ENCODE measurements around the gene ZNF579. TPM values are rescaled to one million over a fixed set of nuclear protein-coding genes. Genes with fewer than 3 reads are reported as not detected.
A peak's percentile ranks its signal among the peaks of the same experiment; 100 is the strongest.
"Not testable (repeated sequence)": the region's sequence is repeated elsewhere in the genome, so short reads cannot be mapped to it uniquely, and the experiment has no call there.

ZNF579 gene
- total RNA-seq, 1 experiment from 2014 or later: 19.9 TPM

GRCh38 chr19:55576746-55577145 is 3.9 kb downstream of the ZNF579 start:
- no peak overlapping the region for H3K56ac ChIP-seq (ENCODE audit: insufficient read length, low read depth, low read length)
- H3K4ac ChIP-seq (ENCODE audit: low read depth, low read length): no peak overlapping the region
- H3K79me2 ChIP-seq (ENCODE audit: insufficient read depth, low read length): peaks cover 1% of the 10 kb centered on the region; the same call in 1 of the 2 replicates
- DNase-seq: no peak
- Mint-ChIP-seq H3K4me3 (peak overlapping the region; percentile 4 to 55; a peak in 3 of 5 replicates), H3K36me3 (ENCODE audit: insufficient read depth in 1 of 3, low read depth in 3 of 3) (peaks cover 9 to 25% (median 19%) of the 10 kb centered on the region in 3 experiments), H3K27ac (no peak overlapping the region), H3K9me3 (no peaks in the 10 kb centered on the region), H3K4me1 (peaks cover 9 to 11% of the 10 kb centered on the region in 2 experiments), H3K27me3 (ENCODE audit: low read depth) (no peaks in the 10 kb centered on the region)
- H3K18ac ChIP-seq (ENCODE audit: insufficient read length, low read depth, low read length): no peak overlapping the region
- H2BK12ac ChIP-seq (ENCODE audit: insufficient read length, low read depth, low read length): no peak overlapping the region
- no peak overlapping the region for H3K27ac ChIP-seq (ENCODE audit: insufficient read length, low read depth, low read length)
- no peak overlapping the region for H2BK120ac ChIP-seq (ENCODE audit: low read depth, low read length, poor library complexity, severe bottlenecking)
- H3T11ph ChIP-seq (ENCODE audit: low read length): no peak overlapping the region
- H3K27me3 ChIP-seq (ENCODE audit: insufficient read depth, low read length): no peaks in the 10 kb centered on the region
- TF ChIP-seq, protein P1, sequence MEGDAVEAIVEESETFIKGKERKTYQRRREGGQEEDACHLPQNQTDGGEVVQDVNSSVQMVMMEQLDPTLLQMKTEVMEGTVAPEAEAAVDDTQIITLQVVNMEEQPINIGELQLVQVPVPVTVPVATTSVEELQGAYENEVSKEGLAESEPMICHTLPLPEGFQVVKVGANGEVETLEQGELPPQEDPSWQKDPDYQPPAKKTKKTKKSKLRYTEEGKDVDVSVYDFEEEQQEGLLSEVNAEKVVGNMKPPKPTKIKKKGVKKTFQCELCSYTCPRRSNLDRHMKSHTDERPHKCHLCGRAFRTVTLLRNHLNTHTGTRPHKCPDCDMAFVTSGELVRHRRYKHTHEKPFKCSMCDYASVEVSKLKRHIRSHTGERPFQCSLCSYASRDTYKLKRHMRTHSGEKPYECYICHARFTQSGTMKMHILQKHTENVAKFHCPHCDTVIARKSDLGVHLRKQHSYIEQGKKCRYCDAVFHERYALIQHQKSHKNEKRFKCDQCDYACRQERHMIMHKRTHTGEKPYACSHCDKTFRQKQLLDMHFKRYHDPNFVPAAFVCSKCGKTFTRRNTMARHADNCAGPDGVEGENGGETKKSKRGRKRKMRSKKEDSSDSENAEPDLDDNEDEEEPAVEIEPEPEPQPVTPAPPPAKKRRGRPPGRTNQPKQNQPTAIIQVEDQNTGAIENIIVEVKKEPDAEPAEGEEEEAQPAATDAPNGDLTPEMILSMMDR (conservative IDR thresholded peaks at IDR 0.05): no peak
- no peaks in the 10 kb centered on the region for H3K9me3 ChIP-seq (ENCODE audit: control insufficient read depth, low read depth, low read length)
- no peak overlapping the region for H2AK5ac ChIP-seq (ENCODE audit: insufficient read length, low read length)
- no peaks in the 10 kb centered on the region for H3K23me2 ChIP-seq (ENCODE audit: insufficient read length, low read depth, low read length, poor library complexity, severe bottlenecking)
- no peak overlapping the region for H2BK20ac ChIP-seq (ENCODE audit: low read depth, low read length, poor library complexity, severe bottlenecking)
- no peak overlapping the region for H3K23ac ChIP-seq (ENCODE audit: insufficient read length, low read depth, low read length)
- no peaks in the 10 kb centered on the region for H3K4me1 ChIP-seq (ENCODE audit: insufficient read depth, low read length)
- H3K14ac ChIP-seq (ENCODE audit: insufficient read depth, low read length): no peak overlapping the region
- H2BK5ac ChIP-seq (ENCODE audit: insufficient read length, low read length): no peak overlapping the region
- H3K4me2 ChIP-seq (ENCODE audit: insufficient read depth, insufficient read length, low read length): no peak overlapping the region
- WGBS (ENCODE audit: extremely low coverage, insufficient read length, low lambda C conversion rate): no CpG with 5 or more reads among the region's 5 CpGs
- H4K5ac ChIP-seq (ENCODE audit: insufficient read length, low read depth, low read length): no peak overlapping the region
- H4K20me1 ChIP-seq (ENCODE audit: control insufficient read depth, insufficient read depth, insufficient read length): no peaks in the 10 kb centered on the region
- no peak overlapping the region for H2AFZ ChIP-seq (ENCODE audit: low read length)
- no peak overlapping the region for H4K91ac ChIP-seq (ENCODE audit: insufficient read length, low read depth, low read length)
- no peak overlapping the region for H3K9ac ChIP-seq (ENCODE audit: extremely low read depth, insufficient read length, low read length)
- H2BK15ac ChIP-seq (ENCODE audit: low read depth, low read length): no peak overlapping the region
- no peak overlapping the region for H4K8ac ChIP-seq (replicated peaks; ENCODE audit: insufficient read length, low read depth, low read length)
- peaks cover 3% of the 10 kb centered on the region for H3K79me1 ChIP-seq (ENCODE audit: insufficient read depth, low read depth, low read length, poor library complexity, severe bottlenecking)

DNA sequence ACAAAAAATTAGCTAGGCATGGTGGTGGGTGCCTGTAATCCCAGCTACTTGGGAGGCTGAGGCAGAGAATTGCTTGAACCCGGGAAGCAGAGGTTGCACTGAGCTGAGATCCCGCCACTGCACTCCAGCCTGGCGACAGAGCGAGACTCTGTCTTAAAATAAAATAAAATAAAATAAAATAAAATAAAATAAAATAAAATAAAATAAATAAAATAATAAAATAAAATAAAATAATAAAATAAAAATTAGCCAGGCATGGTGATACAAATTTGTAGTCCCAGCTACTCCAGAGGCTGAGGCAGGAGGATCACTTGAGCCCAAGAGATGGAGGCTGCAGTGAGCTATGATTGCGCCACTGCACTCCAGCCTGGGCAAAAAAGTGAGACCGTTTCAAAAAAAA is 6.7 kb downstream of the ZNF579 start:
- H2AFZ ChIP-seq (ENCODE audit: low read length); H3K27me3 ChIP-seq (ENCODE audit: insufficient read depth, low read length); H3K4me2 ChIP-seq (ENCODE audit: insufficient read depth, insufficient read length, low read length); H3K4me1 ChIP-seq (ENCODE audit: insufficient read depth, low read length); H3K27ac ChIP-seq (ENCODE audit: insufficient read length, low read depth, low read length); H3K79me2 ChIP-seq (ENCODE audit: insufficient read depth, low read length); DNase-seq; H3K14ac ChIP-seq (ENCODE audit: insufficient read depth, low read length); H2BK5ac ChIP-seq (ENCODE audit: insufficient read length, low read length); H3K4me3 Mint-ChIP-seq; H3K4me1 Mint-ChIP-seq; H4K8ac ChIP-seq (replicated peaks; ENCODE audit: insufficient read length, low read depth, low read length); H3T11ph ChIP-seq (ENCODE audit: low read length); H3K18ac ChIP-seq (ENCODE audit: insufficient read length, low read depth, low read length); H3K9me3 Mint-ChIP-seq; H3K23ac ChIP-seq (ENCODE audit: insufficient read length, low read depth, low read length); H2BK12ac ChIP-seq (ENCODE audit: insufficient read length, low read depth, low read length); H4K5ac ChIP-seq (ENCODE audit: insufficient read length, low read depth, low read length); H2BK20ac ChIP-seq (ENCODE audit: low read depth, low read length, poor library complexity, severe bottlenecking); H3K9ac ChIP-seq (ENCODE audit: extremely low read depth, insufficient read length, low read length); H3K4ac ChIP-seq (ENCODE audit: low read depth, low read length); H3K23me2 ChIP-seq (ENCODE audit: insufficient read length, low read depth, low read length, poor library complexity, severe bottlenecking); H2BK120ac ChIP-seq (ENCODE audit: low read depth, low read length, poor library complexity, severe bottlenecking); H3K9me3 ChIP-seq (ENCODE audit: control insufficient read depth, low read depth, low read length); H2AK5ac ChIP-seq (ENCODE audit: insufficient read length, low read length); H3K79me1 ChIP-seq (ENCODE audit: insufficient read depth, low read depth, low read length, poor library complexity, severe bottlenecking); H4K91ac ChIP-seq (ENCODE audit: insufficient read length, low read depth, low read length); H3K56ac ChIP-seq (ENCODE audit: insufficient read length, low read depth, low read length); H3K27me3 Mint-ChIP-seq (ENCODE audit: low read depth); H4K20me1 ChIP-seq (ENCODE audit: control insufficient read depth, insufficient read depth, insufficient read length); H2BK15ac ChIP-seq (ENCODE audit: low read depth, low read length): not testable (repeated sequence)
- Mint-ChIP-seq H3K36me3 (ENCODE audit: insufficient read depth in 1 of 3, low read depth in 3 of 3) (peaks cover 9 to 19% (median 19%) of the 10 kb centered on the region in 3 experiments), H3K27ac (0 out of 7 replicates have a peak overlapping the region, but pooled peaks of 1 of the 3 experiments have one; percentile 13)
- no CpG with 5 or more reads among the region's 6 CpGs for WGBS (ENCODE audit: extremely low coverage, insufficient read length, low lambda C conversion rate)

All from H9 (cell line).